Fibroblast of skin of scalp (primary cell): ENCODE measurements around the gene FLG2.
"Not testable (repeated sequence)": the region's sequence is repeated elsewhere in the genome, so short reads cannot be mapped to it uniquely, and the experiment has no call there.

Source experiments
- DNase-seq: peaks from one replicate; pipeline ENCODE4 v3.0.0-alpha.2; 2013

Gene FLG2

GRCh38 chr1:152312169-152312568 lies 47.6 kb downstream of the FLG2 start:
- DNase-seq = not testable (repeated sequence)

- no peak for DNase-seq
Observed at GRCh38 chr1:152309955-152310354, 49.9 kb downstream of the FLG2 start.

GRCh38 chr1:152309320-152309901 lies 50.4 kb downstream of the FLG2 start:
- not testable (repeated sequence) for DNase-seq

GRCh38 chr1:152308758-152309157 lies 51.0 kb downstream of the FLG2 start:
- not testable (repeated sequence) for DNase-seq

GRCh38 chr1:152307970-152308369 lies 51.8 kb downstream of the FLG2 start:
- DNase-seq = not testable (repeated sequence)

- not testable (repeated sequence) for DNase-seq
Observed at GRCh38 chr1:152306123-152306522, 53.7 kb downstream of the FLG2 start.

- DNase-seq = not testable (repeated sequence)
Observed at GRCh38 chr1:152304773-152305172, 55.0 kb downstream of the FLG2 start.

- DNase-seq = not testable (repeated sequence)
Observed at GRCh38 chr1:152303139-152303872, 56.5 kb downstream of the FLG2 start.
